ENCODE data around the gene ANKRD33.

The ANKRD33 gene

DNA sequence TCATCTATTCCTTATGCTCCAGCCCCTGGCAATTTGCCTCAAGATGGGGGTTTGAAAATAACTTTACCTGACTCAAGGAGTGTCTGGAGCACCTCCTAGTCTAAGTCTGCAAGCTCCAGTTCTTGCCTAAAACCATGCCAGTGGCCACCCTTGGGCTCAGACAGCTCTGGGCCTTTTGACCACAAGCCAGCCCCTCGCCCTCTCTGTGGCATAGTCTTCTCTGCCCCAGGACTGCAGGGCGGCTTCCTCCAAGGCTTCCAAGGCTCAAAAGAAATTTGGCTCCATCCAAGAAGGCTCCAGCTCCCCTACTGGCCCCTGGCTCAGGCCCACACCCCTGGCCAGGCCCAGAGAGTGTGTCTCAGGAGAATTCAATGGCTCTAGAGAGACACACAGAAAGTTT lies 34.2 kb downstream of the ANKRD33 start:
- DNase-seq = no peak

DNA sequence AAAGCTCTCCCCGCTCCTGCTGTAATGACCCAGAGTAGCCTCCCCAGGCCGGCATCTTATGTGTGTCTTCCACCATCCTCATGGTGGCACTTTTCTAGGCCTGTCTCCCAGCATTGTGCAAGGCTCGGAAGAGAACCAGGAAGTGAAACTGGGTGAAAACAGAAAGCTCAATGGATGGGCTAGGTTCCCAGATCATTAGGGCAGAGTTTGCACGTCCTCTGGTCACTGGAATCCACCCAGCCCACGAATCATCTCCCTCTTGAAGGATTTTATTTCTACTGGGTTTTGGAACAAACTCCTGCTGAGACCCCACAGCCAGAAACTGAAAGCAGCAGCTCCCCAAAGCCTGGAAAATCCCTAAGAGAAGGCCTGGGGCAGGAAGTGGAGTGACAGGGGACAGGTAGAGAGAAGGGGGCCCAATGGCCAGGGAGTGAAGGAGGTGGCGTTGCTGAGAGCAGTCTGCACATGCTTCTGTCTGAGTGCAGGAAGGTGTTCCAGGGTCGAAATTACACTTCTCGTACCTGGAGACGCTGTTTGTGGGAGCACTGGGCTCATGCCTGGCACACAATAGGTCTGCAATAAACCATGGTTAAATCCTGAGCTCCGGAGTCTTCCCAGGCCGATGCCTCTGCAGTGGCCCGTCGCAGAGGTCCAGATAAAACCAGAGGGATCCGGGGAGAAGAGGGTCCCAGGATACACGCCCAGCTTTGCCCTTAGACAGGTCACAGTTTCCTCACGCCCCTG lies 35.0 kb downstream of the ANKRD33 start:
- DNase-seq = no peak

DNA sequence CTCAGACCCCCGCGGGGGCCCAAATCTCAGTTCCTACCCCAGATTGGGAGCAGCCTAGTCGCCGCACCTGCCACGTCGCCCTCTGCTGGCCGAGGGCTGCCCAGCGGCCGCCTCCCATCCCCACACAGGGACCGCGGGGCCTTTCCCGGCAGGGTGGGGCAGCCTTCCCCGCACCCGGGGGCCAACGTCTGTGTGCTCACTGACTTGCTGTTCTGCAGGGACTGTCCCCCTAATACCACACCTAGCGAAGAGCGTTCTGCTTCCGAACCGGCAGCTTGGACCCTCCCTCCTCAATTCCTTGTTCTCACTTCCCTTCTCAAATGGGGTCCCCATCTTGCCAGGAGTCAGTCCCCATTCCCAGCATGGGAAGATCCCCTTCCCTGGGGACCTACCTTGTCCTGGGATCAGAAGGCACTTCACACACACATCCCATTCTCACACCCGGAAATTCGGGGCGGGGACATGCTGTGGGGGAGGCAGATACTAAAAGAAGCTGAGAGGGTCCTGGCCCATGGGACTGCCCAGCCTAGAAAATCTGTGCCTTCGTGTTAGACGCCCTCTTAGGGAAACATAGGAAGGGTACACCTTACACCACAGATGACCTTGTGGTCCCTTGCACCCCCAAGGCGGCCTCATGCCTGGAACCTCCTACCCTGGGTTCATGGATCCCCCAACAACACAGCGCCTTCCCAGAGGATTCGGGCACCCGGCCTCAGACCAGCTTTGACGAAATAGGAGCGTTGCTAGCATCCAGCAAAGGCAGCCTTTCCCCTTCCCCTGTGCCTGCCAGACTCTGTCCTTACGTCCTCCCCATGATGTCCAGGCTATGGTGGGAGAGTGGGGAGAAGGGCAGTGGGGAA lies 35.8 kb downstream of the ANKRD33 start:
- peak; percentile 24 for DNase-seq

DNA sequence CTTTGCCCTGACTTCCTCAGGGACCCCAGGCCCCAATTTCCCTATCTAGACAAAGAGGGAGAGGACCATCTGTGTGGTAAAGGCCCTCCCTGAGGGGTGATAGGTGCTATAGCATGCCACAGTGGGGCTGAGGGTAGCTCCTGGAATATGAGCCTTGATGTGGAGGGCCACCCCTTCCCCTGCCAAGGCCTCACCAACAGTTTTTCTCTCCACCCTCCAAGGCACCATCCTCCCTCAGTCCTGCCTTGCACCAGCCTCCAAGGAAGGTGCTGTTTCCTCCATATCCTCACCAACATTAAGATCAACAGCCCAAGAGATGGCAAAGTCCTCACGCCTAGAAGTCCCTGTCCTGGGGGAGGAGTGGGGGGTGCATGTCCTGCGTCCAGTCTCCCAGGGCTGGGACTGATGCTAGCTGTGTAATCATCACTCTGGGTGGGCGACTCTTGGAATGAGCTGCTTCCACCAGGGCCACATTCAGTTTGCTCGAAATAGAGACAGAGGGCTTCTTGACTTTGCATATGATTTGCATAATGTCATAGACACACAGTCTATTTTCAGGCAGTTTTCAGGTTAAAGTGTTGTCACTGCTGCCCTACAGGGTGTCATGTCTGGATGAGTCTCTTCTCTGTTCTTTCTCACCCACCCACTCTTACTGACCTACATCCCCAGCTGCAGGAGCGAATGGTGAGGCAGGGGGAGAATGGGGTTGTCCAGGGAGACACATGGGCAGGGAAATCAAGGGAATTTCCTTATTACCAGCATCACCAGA lies 36.8 kb downstream of the ANKRD33 start:
- no peak for DNase-seq

GRCh38 chr12:51925346-51926063 lies 37.6 kb downstream of the ANKRD33 start:
- DNase-seq = no peak

- DNase-seq = no peak
Observed at GRCh38 chr12:51926064-51926632, 38.2 kb downstream of the ANKRD33 start.

- no peak for DNase-seq
Observed at GRCh38 chr12:51926718-51927117, 38.8 kb downstream of the ANKRD33 start.

DNA sequence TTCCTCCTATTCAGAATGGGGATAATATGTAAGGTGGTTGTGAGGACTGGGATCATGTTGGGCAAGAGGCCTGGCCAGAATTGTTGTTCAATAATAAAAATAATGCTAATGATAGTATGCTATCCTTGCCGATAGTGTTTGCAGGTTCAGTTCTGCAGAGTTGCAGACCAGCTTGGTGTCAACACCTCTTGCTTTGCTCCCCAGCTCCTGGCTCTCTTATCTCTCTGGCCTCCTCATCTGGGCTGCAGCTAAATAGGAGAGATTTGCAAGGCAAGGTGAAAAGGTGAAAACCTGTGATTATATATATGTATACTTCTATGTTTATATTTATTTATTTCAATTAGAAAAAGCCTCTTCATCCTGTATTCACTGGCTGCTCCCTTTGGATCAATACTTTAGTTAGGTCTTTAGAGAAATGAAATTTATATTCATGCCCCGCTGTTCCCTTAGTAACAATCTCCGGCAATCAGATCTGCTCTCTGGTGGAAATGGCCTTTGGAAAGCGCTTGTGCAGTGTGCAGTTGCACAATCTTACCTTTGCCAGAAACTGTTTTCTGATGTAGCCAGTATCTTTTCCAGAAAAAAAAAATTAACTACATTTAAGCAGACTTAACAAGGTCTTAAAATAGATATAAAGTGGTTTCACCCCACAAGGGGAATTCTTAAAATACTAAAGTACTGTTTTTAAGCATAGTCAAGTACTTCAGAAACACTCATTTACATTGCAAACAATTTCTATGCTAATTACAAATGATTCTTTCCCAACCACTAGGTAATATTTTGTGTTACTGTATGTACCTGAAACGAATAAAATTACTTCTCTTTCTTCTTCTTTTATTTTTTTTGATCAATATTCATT lies 44.5 kb downstream of the ANKRD33 start:
- DNase-seq = no peak

GRCh38 chr12:51934080-51934479 lies 46.2 kb downstream of the ANKRD33 start:
- no peak for DNase-seq

DNA sequence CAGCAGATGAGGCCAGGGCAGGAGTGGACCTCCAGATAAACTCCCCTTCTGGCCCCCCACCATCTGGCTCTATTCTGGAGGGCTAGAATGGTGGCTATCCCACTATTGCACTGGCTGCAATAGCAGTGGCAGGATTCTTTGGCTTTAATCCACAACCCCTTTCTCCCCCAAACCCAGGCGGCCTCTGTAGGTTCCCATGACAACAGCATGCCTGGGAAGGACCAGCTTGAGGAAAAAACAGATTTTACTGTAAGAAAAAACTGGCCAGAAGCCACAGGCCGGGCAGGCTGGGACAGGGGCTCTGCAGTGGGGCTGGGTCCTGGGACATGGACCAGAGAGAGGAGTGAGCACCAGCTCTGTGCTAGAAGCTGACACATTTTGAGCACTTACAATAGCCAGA lies 50.0 kb downstream of the ANKRD33 start:
- no peak for DNase-seq

DNA sequence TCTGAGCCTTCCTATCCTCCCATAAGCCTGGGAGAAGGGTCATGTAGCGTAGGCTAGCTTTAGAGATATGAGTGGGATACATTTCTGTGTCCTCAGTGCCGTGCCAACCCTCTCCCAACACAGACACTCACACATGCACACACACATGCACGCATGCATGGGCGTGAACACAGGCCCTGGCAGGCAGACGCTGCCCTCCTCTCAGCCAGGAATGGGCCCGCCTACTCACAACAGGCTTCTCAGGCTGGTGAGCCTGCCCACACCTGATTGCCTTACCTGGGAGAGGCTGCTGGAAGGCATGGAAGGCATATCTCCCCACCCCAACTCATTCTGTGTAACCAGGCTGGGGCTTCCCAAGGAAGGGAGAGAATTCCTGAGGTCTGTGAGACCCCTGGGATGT lies 50.8 kb downstream of the ANKRD33 start:
- no peak for DNase-seq

DNA sequence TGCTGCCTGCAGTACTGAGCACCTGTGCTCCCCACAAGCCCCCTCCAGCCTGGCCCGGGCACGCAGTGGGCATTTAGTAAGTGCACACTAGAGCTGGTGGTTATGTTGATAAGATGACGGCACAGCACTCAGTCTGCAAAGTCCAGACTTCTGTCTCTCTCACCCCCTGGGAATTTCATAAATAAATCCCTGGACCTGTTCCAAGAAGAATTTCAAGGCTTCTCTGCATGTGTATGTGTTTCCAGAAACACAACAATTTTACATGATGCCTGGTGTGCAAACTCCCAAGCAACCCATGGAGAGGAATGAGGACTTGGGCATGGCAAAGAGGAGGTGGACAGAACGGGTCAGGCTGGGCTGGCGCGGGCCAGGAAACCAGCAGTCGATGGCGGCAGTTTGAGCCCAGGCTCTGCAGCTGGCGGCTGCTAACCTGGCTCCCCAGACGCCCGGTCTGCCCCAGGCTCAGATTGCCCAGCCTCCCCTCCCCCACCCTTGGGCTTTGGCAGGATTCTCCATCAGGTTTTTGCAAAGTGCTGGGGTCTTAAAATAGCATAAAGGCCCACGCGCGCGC lies 53.2 kb downstream of the ANKRD33 start:
- no peak for DNase-seq
